COLO829 (cell line): ENCODE measurements around the gene ADGRV1.

Experiments used
- DNase-seq: peaks from one replicate; pipeline ENCODE4 v3.0.0; 2012; ENCODE audit warnings: low spot score

The ADGRV1 gene

DNA sequence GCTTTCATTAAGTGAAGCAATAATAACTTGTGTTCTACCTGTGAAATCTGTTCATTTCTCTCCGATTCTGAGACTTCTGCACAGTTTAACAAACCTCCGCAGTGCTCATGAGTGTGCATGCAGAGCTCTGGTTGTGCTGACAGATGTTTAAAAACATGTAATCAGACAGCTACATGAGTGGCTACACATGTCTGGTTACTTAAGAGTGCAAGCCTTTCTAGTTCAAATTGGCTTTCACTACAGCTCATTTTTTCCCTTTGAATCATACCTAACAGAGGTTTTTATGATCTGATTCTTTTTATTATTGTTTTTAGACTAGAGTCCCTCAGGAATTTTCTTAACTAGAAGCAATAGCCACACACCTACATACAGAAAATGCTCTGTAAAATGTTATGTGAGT lies 514.3 kb downstream of the ADGRV1 start:
- DNase-seq: no peak

DNA sequence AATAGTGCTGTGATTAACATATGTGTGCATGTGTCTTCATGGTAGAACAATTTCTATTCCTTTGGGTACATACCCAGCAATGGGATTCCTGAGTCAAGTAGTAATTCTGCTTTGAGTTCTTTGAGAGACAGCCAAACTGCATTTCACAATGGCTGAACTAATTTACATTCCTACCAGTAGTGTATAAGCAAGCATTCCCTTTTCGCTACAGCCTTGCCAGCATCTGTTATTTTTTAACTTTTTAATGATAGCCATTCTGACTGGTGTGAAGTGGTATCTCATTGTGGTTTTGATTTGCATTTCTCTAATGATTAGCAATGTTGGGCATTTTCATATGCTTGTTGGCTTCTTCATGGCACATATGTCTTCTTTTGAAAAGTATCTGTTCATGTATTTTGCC lies 516.0 kb downstream of the ADGRV1 start:
- no peak for DNase-seq

DNA sequence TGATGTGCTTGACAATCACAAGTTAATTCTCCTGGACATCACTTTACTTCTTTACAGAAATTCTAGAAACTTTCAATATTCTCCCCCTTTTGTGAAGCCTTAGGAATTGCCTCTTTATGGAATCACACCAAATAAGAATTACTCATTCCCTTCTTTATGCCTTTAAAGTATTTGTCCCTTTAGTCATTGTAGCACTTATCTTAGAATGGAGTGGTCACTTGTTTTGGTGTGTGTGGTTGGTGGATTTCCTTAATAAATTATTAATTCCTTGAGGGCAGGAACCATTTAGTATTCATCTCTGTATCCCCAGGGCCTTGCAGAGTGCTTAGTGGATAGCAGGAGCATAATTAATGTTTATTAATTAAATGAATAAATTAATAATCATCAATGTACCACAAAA lies 517.5 kb downstream of the ADGRV1 start:
- DNase-seq: no peak

DNA sequence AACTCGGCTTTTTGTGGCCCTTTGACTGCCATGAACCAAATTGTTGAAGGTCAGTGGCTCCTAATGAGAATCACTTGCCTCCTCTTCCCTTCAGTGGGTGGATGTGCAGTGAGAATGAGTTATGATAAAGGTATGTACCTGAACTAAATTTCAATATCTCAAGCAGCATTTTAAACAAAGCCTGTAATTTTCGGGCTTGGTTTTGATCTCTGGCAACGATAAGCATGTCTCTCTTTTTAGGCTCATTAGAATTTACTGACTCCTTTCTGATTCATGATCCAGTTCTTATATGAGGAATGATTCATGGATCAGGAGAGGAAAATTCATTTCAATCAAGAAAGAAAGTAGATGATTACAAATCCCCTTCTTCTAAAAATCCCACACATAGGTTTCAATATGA lies 519.0 kb downstream of the ADGRV1 start:
- no peak for DNase-seq

DNA sequence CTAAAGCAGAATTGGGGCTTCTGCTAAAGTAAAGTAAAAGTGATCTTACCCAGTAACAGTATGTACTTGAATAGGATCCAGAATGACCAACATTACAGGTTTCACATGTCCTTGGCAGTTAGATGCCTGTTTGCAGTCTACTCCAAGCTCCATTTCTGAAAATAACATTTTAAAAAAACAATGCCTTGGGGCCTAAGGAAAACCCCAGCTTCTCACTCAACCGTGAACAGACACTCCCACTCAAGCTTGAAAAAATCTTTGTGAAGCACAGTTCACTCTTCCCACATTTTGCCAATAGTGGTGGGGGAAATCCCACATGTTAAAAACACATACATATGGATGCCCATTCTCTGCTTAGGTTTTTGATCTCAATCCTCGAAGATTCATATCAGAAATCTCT lies 520.4 kb downstream of the ADGRV1 start:
- no peak for DNase-seq

DNA sequence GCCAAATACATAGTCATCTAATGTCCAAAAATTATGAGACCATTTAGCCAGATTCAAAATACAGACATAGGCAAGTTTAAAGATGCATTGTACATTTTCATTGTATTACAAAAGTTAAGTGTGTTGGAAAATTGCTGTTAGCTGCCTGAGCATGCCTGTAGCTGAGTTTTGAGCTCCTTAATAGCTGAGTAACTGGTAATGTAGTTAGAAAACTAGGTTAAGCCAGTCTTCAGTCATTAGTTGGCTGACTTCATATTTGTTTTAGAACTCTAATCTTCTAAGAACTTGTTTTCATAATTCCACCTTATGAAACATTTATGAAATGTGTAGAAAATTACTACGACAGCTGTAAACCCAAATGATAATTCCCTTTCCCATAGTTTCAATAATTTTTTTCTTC lies 531.2 kb downstream of the ADGRV1 start:
- no peak for DNase-seq

DNA sequence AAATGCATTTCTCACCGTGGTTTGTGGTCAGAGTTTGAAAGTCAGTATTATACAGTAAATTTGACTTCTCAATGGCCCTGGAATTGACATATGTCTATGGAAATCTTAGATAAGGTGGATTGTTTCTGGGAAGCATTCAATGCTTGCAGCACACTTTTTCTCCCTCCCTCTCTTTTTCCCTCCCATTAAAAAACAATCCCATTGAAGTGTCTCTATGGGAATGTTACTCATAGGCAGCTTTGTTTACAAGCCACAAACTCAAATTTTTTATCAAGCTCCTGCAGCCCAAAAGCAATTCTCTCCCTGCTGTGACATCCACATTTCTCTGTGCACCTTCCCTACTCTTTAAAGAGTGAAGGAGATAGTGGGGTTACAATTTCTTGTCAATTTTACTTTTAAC lies 532.4 kb downstream of the ADGRV1 start:
- no peak for DNase-seq

DNA sequence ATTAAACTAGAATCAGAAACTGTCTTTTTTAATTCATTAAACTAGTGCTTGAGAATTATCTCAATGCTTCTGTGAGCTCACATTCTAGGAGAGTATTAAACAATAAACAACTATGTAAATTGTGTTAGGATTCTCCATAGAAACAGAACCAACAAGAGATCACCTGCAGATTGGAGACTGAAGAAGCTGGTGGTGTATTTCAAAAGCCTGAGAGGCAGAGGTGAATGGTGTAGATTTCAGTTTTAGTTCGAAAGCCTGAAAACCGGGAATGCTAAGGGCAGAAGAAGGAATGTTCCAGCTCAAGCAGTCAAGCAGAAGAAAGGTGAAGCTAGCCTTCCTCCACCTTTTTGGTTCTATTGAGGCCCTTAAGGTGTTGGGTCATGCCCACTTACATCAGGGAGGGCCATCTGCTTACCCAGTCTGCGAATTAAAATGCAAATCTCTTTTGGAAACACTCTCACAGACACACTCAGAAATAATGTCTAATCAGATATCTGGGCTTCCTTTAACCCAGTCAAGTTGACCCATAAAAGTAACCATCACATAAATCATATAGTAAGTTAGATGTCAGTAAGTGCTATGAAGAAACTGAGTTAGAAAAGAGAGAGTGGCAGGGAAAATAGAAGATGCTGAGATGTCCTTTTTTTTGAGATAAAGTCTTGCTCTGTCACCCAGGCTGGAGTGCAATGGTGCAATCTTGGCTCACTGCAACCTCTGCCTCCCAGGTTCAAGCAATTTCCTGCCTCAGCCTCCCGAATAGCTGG lies 533.1 kb downstream of the ADGRV1 start:
- no peak for DNase-seq

DNA sequence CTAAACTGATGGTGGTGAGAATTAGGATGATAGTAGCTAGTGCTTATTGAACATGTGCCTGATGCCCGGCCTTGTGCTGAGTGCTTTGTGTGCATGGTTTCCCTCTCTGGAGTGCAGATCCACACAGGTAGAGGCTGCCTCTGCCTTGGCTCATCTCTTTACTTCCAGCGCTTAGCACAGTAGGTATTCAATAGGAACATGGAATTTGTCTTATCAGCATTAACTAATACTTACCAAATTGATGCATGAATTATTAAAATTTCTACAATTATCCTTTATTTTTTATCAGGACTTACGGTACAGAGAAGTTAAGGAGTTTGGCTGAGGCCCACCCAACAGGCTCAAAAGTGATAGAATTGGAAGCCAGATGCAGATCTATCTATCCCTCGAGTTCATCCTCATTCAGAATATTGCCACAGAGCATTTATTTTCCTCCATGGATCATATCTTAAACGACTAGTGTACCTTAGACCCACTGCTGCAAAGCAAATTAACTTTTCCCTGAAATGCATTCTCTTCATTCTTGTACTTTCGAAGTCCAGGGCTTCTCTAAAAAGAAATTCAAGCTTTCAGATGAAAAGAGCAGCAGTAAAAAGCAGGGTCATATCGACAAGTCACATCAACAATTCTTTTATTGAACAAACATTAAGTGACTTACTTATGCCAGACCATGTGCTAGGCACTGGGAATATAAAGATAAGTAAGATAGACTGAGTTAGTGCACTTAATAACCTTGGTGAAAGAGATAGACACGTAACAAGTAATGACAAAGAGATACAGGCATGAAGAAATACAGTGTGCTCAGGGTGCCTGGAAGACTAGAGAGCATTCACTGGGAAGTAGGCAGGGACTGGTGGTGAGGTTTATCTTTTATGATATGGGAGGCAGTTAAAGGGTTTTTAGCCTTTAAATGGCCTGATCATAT lies 534.5 kb downstream of the ADGRV1 start:
- no peak for DNase-seq

DNA sequence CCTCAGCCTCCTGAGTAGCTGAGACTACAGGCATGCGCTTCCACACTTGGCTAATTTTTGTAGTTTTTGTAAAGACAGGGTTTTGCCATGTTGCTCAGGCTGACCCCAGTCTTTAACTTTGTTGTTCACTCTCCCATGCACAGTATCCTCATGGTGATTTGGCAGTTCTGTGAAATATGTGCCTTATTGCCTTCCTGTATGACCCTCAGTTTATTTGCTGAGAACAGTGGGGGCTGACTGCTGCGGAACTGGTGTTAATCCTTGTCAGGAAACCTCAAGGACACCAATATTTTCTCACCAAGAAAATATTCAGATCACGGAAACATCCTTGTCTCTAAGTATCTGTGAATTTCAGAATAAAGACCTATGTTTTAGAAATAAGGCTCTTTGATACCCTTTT lies 536.7 kb downstream of the ADGRV1 start:
- DNase-seq: no peak

DNA sequence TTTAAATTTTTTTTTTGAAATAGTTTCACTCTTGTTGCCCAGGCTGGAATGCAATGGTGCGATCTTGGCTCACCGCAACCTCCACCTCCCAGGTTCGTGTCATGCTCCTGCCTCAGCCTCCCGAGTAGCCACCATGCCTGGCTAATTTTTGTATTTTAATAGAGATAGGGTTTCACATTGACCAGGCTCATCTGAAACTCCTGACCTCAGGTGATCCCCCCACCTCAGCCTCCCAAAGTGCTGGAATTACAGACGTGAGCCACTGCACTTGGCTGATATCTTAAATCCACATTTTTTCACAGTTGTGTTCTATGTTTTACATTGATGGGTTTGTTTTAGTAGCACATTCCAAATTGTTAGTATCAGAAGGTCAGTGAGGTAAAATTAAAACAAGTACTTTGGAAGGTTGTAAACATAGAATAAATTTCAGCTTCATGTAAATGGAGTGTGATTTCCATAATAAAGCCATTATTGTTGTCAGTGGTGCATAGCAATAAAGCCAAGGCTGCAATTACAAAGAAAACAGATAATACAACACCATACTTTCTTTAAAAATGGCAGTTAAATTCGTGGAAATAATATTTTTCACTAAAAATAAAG lies 537.3 kb downstream of the ADGRV1 start:
- DNase-seq: no peak

DNA sequence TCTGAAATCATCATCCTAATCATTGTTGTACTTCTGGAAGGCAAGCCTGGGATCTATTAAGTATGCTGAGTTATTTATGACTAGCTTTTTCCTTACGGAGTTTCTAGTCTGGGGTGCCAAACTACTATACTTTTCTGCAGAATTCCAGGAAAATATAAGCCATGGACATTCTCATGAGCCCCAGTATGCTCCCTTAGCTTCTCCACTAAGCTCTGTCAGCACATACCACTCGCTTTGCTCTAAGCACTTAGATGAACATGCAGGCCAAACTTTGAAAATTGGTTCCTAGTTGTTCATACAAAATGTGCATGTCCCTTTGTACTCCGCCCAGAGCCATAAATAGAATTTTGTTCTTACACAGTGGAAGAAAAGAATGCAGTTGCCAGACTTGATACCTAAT lies 539.9 kb downstream of the ADGRV1 start:
- DNase-seq: no peak

DNA sequence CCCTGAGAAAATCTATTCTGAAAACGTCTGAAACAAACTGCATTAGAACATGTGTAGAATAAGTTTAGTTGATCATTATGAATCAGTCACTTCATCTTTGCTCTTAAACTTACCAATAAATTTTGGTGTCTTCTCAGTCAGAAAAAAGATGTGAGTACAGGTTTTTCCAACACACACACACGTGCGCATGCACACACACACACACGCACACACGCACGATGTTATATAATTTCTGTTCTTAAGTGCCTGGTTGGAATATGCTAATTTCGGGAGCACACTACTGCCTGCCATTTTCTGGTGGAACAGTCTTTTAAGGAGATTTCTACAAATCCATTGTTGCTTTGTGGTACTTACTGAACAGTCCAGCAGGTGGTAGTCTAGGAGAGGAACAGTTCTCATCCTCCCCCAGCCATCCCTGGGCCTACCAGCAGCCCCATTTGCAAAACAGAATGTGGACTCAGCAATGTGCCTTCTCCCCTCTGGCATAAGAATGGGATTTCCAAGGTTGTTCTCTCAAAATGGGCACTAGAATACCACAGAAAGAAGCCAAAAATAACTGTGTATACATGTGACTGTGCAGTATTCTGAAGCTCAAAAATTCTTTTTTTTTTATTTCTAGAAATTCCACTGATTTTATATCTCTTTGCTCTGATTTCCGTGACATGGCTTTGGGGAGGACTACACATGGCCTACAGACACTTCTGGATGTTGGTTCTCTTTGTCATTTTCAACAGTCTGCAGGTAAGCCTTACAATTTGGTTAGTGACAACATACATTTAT lies 543.2 kb downstream of the ADGRV1 start:
- DNase-seq: peak; percentile 54

DNA sequence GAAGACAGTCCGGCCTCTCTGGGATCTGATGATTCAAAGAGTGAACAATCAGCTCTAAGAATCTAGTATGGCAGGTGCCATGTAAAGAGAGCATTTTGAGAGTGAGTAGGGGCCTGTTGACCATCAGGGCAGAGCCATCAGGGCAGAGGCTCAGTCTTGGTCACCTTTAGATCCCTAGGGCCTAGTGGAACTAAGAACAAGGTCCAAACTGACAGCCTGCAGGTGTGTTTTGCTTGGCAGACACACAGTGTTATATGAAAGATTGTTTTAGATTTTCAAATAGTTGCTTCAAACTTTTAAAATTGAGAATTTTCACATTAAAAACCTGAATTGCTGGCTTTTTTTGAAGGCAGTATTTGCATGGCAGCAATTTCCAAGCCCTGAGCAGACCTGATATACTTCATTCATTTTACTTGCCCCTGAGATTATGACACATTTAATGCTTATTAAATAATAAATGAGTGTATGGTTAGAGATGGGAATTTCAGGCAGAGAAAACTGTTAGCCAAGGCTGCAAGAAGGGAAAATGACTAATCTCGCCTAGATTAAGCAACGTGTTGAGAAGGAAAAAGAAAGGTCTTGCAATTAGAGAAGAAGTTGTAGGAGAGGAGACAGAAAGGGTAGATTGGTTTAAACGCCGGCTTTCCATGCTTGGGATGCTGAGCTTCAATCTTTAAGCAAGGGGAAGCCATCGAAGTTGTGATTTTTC lies 544.9 kb downstream of the ADGRV1 start:
- no peak for DNase-seq

DNA sequence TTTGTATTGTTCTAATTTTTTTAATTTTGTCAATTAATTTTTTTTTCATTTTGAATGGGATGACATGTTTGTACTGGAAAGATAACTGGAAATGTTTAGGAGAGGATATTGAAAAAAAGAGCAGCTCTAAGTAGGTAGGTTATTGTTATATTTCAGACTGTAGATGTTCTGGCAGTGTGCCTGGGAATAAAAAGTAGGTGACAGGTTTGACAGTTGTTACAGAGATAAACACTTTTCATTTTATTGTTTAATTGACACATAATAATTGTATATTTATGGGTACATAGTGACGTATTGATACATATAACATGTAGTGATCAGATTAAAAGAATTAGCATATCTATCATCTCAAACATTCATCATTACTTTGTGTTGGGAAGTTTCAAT lies 545.5 kb downstream of the ADGRV1 start:
- no peak for DNase-seq

DNA sequence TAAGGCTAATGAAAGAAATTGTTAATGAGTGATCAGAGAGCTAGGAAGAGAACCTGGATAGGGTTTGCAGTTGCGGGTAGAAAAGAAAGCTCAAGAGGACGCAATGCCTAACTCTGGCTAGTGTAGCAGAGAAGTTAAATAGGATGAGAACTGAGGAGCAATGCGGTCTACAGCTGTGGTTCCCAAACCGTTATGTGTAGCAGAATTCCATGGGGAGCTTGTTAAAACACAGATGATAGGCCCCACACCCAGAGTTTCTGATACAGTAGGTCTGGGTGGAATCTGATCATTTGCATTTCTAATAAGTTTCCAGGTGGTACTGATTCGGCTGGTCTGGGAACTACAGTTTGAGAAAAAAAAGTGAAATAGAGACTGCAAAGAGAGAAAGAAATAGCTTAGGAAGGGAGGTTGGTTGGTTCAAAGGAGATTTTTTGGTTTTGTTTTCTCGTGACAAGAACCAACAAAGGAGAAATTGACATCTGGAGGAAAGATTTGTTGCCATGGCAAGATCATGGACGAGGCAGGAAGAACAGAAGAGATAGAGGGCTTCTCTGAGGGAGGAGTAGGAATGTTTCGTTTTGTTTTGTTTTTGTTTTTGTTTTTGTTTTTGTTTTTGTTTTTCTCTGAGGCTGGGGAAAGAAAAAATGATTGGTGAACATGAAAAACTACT lies 548.4 kb downstream of the ADGRV1 start:
- no peak for DNase-seq

DNA sequence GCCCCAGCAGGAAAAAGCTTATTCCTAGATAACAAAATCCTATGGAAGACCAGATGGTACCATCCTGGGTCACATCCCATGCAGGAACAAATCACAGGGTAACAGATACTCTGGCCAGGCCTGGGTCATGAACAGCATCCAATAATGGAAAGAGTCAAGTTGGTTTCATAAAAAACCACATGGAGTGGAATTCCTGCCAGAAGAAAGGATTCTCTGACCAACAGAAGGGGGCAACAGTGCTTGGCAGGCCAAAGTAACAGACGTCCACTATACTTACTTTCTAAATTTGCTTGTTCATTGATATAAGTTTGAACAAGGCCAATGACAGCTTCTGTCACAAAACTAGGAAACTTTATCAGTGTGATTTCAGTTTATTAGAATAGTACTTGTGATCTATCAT lies 551.0 kb downstream of the ADGRV1 start:
- DNase-seq: no peak

DNA sequence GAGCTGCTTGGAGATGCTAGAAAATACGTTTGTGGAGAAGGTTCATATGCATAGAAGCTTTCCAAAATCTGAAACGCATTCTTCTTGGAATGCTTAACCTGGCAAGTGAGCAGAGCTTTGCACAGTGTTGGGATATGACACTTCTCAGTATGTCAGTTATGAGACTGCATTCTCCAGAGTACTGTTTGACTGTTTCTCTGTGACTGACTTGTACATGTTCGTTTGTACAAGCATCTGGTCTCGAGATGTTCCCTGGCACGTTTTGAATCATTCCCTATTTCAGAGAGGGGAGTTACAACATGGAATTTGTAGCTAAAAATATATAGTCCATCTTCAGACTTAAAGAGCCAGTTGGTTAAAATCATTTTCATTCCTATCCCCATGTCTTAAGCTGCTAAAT lies 552.1 kb downstream of the ADGRV1 start:
- no peak for DNase-seq

DNA sequence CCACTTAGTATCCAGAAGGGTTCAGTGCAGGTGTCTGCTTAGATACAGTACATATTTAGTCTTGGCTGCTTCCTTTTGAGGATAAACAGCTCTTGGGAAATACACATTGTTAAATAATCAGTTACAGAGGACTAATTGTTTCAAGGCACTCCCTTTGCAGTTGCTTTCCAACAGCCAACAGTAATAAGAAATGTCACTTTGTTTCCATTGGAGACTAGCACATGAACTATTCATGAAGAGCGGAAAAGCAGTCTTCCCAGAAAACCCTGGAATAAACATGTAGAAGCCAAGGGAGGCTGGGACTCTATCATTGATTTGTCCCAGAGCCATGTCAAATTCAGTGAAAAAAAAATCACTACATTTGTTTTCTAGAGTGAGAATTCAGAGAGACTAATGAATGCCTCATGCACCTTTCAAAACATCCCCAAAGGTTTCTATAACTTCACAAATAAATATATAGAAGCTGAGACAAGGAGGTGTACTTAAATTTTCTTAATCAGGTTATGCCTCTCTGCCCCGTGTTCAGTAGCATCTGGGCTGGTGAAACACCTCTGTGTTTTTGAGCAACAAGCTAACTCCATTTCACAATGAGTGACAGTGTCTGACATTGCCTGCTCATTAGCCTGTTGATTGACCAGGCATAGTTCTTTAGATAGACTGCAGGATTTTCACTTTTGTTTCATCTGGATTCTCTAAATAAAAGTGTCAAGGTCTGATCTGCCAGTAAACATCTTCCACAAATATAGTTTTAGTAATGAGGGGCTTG lies 553.1 kb downstream of the ADGRV1 start:
- DNase-seq: peak; percentile 39

DNA sequence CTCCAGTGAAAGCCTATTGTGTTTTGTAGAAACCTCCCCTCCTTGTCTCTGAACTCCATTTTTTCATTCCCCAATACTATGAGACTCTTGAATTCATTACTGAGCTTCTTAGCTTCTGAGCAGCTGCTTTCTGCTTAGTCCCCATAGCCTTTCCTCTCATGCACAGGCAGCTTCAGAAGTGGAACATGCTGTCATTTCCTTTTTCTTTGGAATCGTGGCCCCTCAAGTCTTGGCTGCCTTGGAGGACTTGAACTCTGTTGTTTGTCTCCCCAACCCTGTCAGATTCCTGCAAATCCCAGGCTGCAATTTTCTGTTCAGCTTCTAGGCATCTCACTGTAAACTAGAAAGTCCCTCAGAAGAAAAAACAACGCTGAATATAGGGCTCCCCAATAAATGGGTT lies 556.1 kb downstream of the ADGRV1 start:
- no peak for DNase-seq
